HFFc6 (cell line): ENCODE results near the gene CGRRF1. TPM values are rescaled to one million over a fixed set of nuclear protein-coding genes. Genes with fewer than 3 reads are reported as not detected.

Experiments
- DNase-seq: peaks from one replicate; pipeline ENCODE4 v3.0.0-alpha.2; 2018
- H3K27ac Mint-ChIP-seq: 2 replicates; pipeline ENCODE4 v1.8.0; 2020; ENCODE audit warnings: mild to moderate bottlenecking, mixed read lengths
- H3K27me3 Mint-ChIP-seq: 2 replicates; pipeline ENCODE4 v1.8.0; 2021; ENCODE audit warnings: mild to moderate bottlenecking, moderate library complexity, mixed read lengths; ENCODE audit not compliant: insufficient read depth
- H3K36me3 Mint-ChIP-seq: 2 replicates; pipeline ENCODE4 v1.8.0; 2021; ENCODE audit warnings: low read depth, mixed read lengths
- H3K4me1 Mint-ChIP-seq: 2 replicates; pipeline ENCODE4 v1.8.0; 2020; ENCODE audit warnings: low read depth, mixed read lengths
- H3K4me3 Mint-ChIP-seq: 2 replicates; pipeline ENCODE4 v1.8.0; 2020; ENCODE audit warnings: mild to moderate bottlenecking, moderate library complexity, mixed read lengths
- H3K9me3 Mint-ChIP-seq: 2 replicates; pipeline ENCODE4 v1.8.0; 2020; ENCODE audit warnings: mild to moderate bottlenecking, mixed read lengths
- total RNA-seq, 6 experiments: library from RNA; stranded (reverse); fragmentation: NEBNext Ultra II Directional; extraction: Animal tissue kit (Norgen Biotek cat#: 25700); gene quantifications; 2 replicates in 1 of 6; 3 replicates in 5 of 6; pipeline ENCODE4 v1.2.3, GENCODE V29; 2021
- TF ChIP-seq, protein P1 (sequence below): fragments of 200-600 bp; sonication (generic); IDR thresholded peaks from 2 replicates; pipeline ENCODE4 v1.5.0; 2021; ENCODE audit warnings: antibody characterized with exemption, mild to moderate bottlenecking

Gene CGRRF1
- total RNA-seq, 6 experiments from 2014 or later, result 11.3 to 13.1 (median 12.1) TPM

GRCh38 chr14:54471641-54472040 lies 38.1 kb upstream of the CGRRF1 start:
- peaks cover 7% of the 10 kb centered on the region for H3K4me1 Mint-ChIP-seq

GRCh38 chr14:54472315-54472714 lies 37.4 kb upstream of the CGRRF1 start:
- Mint-ChIP-seq H3K4me1 (peaks cover 7% of the 10 kb centered on the region), H3K9me3 (peaks cover 8% of the 10 kb centered on the region), H3K27me3 (no peaks in the 10 kb centered on the region; the same call in 1 of the 2 replicates), H3K36me3 (peaks cover 42% of the 10 kb centered on the region), H3K4me3 (no peak overlapping the region), H3K27ac (no peak overlapping the region)
- TF ChIP-seq, protein P1, sequence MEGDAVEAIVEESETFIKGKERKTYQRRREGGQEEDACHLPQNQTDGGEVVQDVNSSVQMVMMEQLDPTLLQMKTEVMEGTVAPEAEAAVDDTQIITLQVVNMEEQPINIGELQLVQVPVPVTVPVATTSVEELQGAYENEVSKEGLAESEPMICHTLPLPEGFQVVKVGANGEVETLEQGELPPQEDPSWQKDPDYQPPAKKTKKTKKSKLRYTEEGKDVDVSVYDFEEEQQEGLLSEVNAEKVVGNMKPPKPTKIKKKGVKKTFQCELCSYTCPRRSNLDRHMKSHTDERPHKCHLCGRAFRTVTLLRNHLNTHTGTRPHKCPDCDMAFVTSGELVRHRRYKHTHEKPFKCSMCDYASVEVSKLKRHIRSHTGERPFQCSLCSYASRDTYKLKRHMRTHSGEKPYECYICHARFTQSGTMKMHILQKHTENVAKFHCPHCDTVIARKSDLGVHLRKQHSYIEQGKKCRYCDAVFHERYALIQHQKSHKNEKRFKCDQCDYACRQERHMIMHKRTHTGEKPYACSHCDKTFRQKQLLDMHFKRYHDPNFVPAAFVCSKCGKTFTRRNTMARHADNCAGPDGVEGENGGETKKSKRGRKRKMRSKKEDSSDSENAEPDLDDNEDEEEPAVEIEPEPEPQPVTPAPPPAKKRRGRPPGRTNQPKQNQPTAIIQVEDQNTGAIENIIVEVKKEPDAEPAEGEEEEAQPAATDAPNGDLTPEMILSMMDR, result no peak
- no peak for DNase-seq

More at GRCh38 chr14:54471641-54472040, 38.1 kb upstream of the CGRRF1 start:
- DNase-seq, result no peak
- Mint-ChIP-seq H3K27ac (no peak overlapping the region), H3K4me3 (no peak overlapping the region), H3K36me3 (peaks cover 45% of the 10 kb centered on the region), H3K27me3 (no peaks in the 10 kb centered on the region; the same call in none of the 2 replicates), H3K9me3 (peaks cover 15% of the 10 kb centered on the region)
- TF ChIP-seq, protein P1, result no peak

- Mint-ChIP-seq H3K4me3 (no peak overlapping the region), H3K27me3 (no peaks in the 10 kb centered on the region; the same call in 1 of the 2 replicates), H3K27ac (no peak overlapping the region), H3K4me1 (peaks cover 7% of the 10 kb centered on the region), H3K9me3 (no peaks in the 10 kb centered on the region), H3K36me3 (peaks cover 46% of the 10 kb centered on the region)
- no peak for DNase-seq
- TF ChIP-seq, protein P1, result no peak
Observed at GRCh38 chr14:54474232-54474793, 35.4 kb upstream of the CGRRF1 start.

- Mint-ChIP-seq H3K27ac (peak overlapping the region; percentile 58), H3K36me3 (peaks cover 46% of the 10 kb centered on the region), H3K4me3 (no peak overlapping the region), H3K4me1 (peaks cover 7% of the 10 kb centered on the region), H3K9me3 (no peaks in the 10 kb centered on the region), H3K27me3 (no peaks in the 10 kb centered on the region; the same call in 1 of the 2 replicates)
- DNase-seq, result no peak
- TF ChIP-seq, protein P1, result no peak
Observed at GRCh38 chr14:54475187-54475899, 34.4 kb upstream of the CGRRF1 start.

DNA sequence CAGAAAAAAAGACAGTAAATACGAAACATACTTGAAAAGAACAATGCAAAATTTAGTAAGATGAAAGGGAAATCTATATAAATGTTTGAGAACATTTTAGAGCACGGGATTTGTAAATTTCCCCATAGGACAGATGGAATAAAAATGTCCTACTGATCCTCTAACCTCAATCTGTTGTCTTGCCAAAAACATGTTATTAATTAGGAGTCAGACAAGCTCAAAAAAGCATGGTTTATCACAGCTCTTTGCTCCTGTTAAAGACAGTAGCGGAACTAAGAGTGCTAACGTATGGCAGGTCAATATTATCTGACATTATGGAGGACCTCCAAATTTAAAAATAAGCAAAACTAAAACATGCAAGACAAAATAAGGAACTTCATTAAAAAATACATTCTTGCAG lies 33.8 kb upstream of the CGRRF1 start:
- Mint-ChIP-seq H3K4me1 (peaks cover 7% of the 10 kb centered on the region), H3K9me3 (no peaks in the 10 kb centered on the region), H3K27me3 (no peaks in the 10 kb centered on the region; the same call in 1 of the 2 replicates), H3K36me3 (peaks cover 46% of the 10 kb centered on the region), H3K27ac (peak overlapping the region; percentile 58), H3K4me3 (no peak overlapping the region)
- no peak for DNase-seq
- TF ChIP-seq, protein P1, result no peak
